Cardiac fibroblast (primary cell): ENCODE measurements around the gene CITED4.
A peak's percentile ranks its signal among the peaks of the same experiment; 100 is the strongest.

Experiments
- DNase-seq, 2 donors: peaks; one replicate each; pipeline versions ENCODE4 v3.0.0 to v3.0.0-alpha.2; 2010; ENCODE audit warnings: low read depth in 2 of 2
- H3K4me3 ChIP-seq, 2 donors: replicated peaks in 1 of 2; 1 replicate in 1 of 2; 2 replicates in 1 of 2; pipeline ENCODE4 v1.5.1; 2011; ENCODE audit warnings: low read depth in 2 of 2, low read length in 2 of 2, mild to moderate bottlenecking in 2 of 2, moderate library complexity in 1 of 2
- TF ChIP-seq, protein P1 (sequence below): IDR thresholded peaks from one replicate; pipeline ENCODE4 v1.5.1; 2011; ENCODE audit warnings: low read depth, mild to moderate bottlenecking, low read length, inconsistent platforms

The CITED4 gene

DNA sequence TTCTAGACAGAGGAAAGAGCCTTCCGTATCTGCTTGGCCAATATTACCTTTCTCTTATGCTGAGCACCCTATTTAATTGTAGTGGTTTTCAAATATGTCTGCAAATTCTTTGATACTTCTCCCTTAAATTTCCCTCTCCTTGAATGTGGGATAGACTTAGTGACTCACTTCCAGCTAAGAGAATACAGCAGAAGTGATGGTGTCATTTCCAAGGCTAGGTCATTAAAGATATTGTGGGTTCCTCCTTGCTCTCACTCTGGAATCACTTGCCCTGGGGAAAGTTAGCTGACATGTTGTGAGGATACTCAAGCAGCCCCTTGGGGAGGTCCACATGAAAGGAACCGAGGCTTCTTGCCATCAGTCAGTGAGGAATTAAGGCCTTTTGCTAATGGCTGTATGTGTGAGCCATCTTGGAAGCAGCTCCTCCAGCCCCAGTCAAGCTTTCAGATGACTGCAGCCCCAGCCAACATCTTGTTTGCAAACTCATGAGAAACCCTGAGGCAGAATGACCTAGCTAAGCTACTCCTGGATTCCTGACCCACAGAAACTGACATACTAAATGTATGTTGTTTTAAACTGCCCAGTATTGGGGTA, 8.1 kb upstream of the CITED4 start:
- TF ChIP-seq, protein P1, sequence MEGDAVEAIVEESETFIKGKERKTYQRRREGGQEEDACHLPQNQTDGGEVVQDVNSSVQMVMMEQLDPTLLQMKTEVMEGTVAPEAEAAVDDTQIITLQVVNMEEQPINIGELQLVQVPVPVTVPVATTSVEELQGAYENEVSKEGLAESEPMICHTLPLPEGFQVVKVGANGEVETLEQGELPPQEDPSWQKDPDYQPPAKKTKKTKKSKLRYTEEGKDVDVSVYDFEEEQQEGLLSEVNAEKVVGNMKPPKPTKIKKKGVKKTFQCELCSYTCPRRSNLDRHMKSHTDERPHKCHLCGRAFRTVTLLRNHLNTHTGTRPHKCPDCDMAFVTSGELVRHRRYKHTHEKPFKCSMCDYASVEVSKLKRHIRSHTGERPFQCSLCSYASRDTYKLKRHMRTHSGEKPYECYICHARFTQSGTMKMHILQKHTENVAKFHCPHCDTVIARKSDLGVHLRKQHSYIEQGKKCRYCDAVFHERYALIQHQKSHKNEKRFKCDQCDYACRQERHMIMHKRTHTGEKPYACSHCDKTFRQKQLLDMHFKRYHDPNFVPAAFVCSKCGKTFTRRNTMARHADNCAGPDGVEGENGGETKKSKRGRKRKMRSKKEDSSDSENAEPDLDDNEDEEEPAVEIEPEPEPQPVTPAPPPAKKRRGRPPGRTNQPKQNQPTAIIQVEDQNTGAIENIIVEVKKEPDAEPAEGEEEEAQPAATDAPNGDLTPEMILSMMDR: no peak
- peak in 1 of 2 donors; percentile 65 for DNase-seq
- H3K4me3 ChIP-seq: no peak overlapping the region

DNA sequence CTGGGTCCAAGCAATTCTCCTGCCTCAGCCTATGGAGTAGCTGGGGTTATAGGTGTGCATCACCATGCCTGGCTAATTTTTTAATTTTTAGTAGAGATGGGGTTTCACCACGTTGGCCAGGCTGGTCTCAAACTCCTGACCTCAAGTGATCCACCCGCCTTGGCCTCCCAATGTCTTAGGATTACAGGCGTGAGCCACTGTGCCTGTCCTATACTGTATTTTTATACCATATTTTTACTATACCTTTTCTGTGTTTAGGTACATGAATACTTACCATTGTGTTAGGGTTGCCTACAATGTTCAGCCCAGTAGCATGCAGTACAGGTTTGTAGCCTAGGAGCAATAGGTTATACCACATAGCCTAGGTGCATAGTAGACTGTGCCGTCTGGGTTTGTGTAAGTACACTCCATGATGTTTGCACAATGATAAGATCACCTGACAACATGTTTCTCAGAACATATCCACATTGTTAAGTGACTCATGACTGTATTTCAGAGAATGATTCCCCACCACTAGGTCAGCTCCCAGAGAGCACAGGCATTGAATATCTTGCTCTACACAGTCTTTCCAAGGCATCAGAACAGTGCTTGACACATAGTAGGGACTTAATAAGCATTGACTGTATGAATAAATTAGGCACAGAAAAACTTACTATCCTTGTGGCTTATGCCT, 6.0 kb upstream of the CITED4 start:
- no peak overlapping the region for H3K4me3 ChIP-seq
- TF ChIP-seq, protein P1: no peak
- DNase-seq: peak; percentile 58 to 89

DNA sequence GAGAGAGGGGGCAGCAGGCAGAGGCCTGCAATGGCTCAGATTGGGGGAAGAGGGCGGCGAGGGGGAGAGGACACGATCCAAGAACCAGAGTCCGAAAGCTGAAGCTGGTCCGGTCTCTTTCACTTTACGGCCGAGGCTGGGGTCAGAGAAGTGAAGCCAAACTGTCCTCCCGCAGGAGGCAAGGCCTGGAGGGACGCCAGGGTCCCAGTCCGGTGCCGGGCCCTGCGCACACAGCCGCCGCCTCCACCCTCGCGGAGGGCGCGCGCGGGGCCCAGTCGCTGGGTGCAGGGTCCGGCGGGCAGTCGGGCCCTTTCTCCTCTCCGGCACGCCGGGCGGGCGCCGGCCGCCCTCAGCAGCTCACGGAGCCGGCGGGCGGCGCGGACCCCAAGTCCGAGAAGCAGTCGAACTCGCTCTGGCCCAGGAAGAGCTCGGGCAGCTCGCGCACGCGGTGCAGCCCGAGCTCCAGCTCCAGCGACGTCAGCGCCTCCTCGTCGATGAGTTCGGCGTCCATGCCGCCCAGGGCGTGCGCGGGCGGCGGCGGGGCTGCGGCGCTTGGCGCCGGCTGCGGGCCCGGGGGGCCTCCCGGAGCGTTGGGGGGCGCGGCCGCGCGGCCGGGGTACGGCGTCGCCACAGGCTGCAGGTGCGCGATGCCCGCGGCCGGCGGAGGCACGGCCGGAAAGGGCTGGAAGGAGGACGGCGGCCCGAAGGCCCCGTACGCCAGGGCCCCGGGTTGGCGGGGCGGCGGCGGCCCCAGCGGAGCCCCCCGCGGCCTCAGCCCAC, 749 bp downstream of the CITED4 start:
- TF ChIP-seq, protein P1: peak; percentile 1
- H3K4me3 ChIP-seq: peak overlapping the region; percentile 27 to 59

DNA sequence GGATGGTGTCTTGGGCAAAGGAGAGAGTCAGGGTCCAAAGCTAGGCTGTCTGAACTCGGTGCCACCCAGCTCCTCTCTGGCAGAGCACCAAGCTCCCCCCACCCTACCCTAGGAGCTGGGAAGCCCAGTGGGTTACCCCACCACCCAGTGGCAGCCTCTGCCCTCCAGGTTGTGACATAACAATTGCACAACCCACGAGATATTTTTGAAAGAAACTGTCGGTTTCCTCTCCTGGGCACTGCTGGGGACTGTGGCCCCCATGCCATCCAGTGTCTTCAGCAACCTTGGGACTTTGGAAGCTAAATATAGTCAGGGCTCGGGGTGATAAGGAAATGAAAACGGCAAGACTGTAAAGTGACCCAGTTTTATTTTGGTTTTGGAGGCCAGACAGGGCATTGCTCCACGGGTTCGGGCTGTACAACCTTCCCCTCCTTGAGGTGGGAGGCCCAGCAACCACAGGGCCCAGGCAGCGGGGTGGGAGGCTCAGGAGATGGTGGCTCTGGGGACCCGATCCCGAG, 1.4 kb downstream of the CITED4 start:
- TF ChIP-seq, protein P1: no peak
- DNase-seq: peak in 1 of 2 donors; percentile 12
- H3K4me3 ChIP-seq: peak overlapping the region; percentile 27 to 59

More for the DNA sequence above, 749 bp downstream of the CITED4 start:
- peak; percentile 41 to 55 for DNase-seq

DNA sequence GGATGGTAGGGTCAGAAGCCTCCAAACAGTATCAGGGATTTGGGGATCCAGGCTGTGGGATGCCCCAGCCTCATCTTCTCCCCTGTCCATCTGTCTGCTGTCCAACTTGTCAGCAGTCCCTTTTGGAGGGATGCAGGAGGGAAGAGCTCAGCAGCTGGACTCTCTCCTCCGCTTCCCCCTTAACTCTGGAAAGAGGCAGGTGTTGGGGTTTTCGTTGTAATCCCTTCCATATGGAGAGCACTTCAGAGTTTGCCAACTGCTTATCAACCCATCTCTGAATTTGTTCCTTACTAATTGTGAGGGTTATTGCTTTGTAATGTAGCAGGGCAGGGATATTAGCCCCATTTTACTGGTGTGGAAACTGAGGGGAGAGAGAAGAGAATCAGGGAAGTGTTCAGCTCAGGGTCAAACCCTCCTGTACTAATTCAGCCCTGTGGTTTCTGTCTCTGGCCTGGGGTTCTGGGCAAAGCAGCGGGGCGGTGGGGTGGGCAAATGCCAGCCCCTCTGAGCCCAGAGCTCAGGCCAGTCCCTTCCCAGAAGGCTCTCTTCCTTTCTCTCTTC, 3.2 kb downstream of the CITED4 start:
- DNase-seq: no peak
- TF ChIP-seq, protein P1: no peak
- H3K4me3 ChIP-seq: no peak overlapping the region

DNA sequence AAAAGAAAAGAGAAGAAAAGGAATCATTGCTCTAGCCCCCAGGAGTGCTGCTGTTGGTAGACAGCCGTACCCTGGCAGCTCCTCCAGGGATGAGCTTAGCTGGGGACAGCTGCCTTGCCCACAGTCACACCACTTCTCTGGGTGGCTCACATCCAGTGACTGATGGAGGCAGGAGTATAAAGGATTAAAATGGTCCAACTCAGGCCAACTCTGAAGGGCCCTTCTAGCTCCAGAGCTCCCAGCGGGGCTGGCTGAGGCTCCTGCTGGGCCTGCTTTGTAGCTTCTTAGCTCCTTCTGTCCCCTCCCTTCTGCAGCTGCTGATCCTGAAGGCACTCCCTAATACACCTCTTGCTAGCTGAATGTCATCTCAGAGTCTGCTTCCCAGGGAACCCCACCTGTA, 4.4 kb downstream of the CITED4 start:
- DNase-seq: no peak
- no peak overlapping the region for H3K4me3 ChIP-seq
- TF ChIP-seq, protein P1: no peak
